LNCAP (cell line): ENCODE data around the gene CIPC.

Experiments used
- TF ChIP-seq, protein P1 (sequence below): fragments of 450-650 bp; IDR thresholded peaks from 2 replicates; pipeline ENCODE4 v1.5.1; 2017; ENCODE audit warnings: mild to moderate bottlenecking

CIPC gene

GRCh38 chr14:77065851-77066577 is 32.0 kb upstream of the CIPC start:
- TF ChIP-seq, protein P1, sequence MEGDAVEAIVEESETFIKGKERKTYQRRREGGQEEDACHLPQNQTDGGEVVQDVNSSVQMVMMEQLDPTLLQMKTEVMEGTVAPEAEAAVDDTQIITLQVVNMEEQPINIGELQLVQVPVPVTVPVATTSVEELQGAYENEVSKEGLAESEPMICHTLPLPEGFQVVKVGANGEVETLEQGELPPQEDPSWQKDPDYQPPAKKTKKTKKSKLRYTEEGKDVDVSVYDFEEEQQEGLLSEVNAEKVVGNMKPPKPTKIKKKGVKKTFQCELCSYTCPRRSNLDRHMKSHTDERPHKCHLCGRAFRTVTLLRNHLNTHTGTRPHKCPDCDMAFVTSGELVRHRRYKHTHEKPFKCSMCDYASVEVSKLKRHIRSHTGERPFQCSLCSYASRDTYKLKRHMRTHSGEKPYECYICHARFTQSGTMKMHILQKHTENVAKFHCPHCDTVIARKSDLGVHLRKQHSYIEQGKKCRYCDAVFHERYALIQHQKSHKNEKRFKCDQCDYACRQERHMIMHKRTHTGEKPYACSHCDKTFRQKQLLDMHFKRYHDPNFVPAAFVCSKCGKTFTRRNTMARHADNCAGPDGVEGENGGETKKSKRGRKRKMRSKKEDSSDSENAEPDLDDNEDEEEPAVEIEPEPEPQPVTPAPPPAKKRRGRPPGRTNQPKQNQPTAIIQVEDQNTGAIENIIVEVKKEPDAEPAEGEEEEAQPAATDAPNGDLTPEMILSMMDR: no peak

GRCh38 chr14:77066578-77067172 is 31.4 kb upstream of the CIPC start:
- TF ChIP-seq, protein P1: no peak

DNA sequence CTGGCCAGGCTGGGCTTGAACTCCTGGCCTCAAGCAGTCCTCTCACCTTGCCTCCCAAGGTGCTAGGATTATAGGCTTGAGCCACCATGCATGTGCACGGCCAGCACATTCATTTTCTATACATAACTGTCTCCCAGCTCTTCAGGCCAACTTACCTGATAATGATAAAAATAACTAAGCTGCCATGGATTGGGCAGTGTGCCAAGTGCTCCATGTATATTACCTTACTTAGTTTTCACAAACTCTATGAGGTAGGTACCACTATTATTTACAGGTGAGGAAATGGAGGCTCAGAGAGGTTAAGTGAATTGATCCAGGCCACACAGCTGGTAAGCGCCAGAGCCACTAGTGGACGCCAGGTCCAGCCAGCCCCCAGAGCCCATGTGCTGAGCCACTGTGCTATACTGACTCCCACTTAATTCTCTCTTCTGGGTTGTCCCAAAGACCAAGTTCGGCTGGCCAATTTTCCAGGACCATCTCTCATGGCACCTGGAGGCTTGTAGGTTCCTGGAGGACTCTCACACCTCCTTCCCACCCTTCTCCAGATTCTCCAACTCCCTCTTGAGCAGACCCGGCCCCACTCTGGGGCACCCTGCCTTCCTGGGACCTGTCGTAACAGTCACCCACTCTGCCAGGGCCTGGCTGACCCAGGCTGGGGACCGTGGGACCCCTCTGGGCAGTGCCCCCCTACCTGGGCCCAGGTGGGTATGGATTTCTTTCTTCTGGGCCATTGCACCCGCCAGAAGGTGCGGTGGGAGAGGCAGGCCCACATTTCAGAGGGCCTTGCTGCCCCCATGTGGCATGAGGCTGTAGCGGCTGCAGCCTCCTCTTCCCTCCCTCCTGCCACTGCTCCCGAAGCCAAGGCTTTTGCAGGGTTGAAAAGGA is 30.2 kb upstream of the CIPC start:
- TF ChIP-seq, protein P1: peak; percentile 96

DNA sequence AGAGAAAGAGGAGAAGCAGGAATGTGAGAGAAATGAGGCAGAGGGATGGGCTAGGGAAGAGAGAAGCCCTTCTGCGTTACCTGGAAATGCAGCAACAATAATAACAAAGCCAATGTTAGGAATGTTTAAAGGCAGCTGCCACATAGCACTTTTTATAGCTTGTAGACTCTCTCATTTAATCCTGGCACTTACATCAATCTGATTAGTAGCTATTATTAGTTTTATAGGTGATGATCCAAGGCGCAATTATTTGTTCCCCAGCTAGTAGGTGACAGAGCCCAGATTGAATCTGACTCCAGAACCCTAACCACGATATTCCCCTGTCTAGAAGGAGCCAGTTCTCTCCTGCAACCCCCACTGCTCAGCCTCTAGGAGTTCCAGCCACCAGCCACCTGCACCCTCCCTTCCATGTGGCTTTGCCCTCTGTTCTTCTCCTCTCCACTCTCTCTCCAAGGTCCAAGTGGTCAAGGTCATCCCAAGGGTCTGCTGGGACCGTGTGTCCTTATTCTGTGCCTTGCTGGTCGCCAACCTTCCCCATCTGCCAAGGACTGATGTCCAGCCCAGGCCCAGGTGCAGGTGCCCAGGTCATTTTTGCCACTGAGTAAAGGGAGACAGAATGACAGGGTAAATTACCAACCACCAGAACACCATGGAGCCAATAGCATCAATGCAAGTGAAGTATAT is 29.4 kb upstream of the CIPC start:
- TF ChIP-seq, protein P1: no peak

- TF ChIP-seq, protein P1: no peak
Measured at GRCh38 chr14:77069551-77069950, 28.5 kb upstream of the CIPC start.

- TF ChIP-seq, protein P1: no peak
Measured at GRCh38 chr14:77071938-77072388, 26.1 kb upstream of the CIPC start.

- TF ChIP-seq, protein P1: no peak
Measured at GRCh38 chr14:77074969-77075368, 23.1 kb upstream of the CIPC start.
